Measurements from ENCODE around the gene BMP8B. TPM values are rescaled to one million over a fixed set of nuclear protein-coding genes. Genes with fewer than 3 reads are reported as not detected.

The BMP8B gene
- total and polyA plus RNA-seq, 2 of the 8 experiments (the other 6 are each of a cell fraction or from before 2014, with no cell fraction given) = 0.37 to 0.50 TPM

DNA sequence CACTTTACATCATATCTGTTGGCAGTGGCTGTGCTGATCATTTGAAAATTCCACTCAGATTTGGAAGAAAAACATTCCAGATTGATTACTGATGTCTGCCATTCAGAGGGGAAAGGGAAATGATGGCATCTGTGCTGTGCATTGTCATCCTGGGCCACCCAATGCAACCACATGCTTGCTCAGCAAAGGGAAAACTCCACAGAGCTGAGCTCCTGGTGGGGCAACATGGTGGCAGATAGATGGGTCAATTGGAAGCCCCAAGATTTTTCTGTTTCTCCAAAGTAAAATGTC, 29.3 kb downstream of the BMP8B start (continued):
- TF ChIP-seq CHD7 (IDR thresholded peaks at IDR 0.05; ENCODE audit: insufficient replicate concordance, low read length) (no peak), POLR2A (IDR thresholded peaks at IDR 0.05; ENCODE audit: control extremely low read depth in 1 of 2, low read depth in 2 of 2, low read length in 2 of 2) (no peak), EZH2 (IDR thresholded peaks at IDR 0.05; ENCODE audit: low read depth, low read length, severe bottlenecking) (no peak)
